Epithelial cell of umbilical artery (primary cell): ENCODE measurements around the gene CDK3. TPM values are rescaled to one million over a fixed set of nuclear protein-coding genes. Genes with fewer than 3 reads are reported as not detected.

Source experiments
- total RNA-seq: library from RNA; depleted of rRNA; stranded (reverse); fragments of >200 nt; gene quantifications from 2 replicates; pipeline ENCODE4 v1.2.3, GENCODE V29; 2014

CDK3 gene
- total RNA-seq, result 0.46 TPM in 1 of 2 replicates, not detected in the other

GRCh38 chr17:76000755-76001521 lies at the start of gene CDK3:
TSS of gene CDK3 (plus strand) at chr17:76000855. CDS start at chr17:76001426, 571 bp downstream.

GRCh38 chr17:75978938-75979704 lies 21.5 kb upstream of the CDK3 start, which contains the start of the genes ACOX1 and TEN1:
TSS of gene ACOX1 (minus strand) at chr17:75979166. CDS start at chr17:75979073, 93 bp downstream.
TSS of gene TEN1 (plus strand) at chr17:75979240. CDS start at chr17:75986193, 6,953 bp downstream.

GRCh38 chr17:76027159-76027839 lies 26.6 kb downstream of the CDK3 start, which contains the start of gene EVPL:
TSS of gene EVPL (minus strand) at chr17:76027306. CDS start at chr17:76027198, 108 bp downstream.

Other genes with a start within 250 kb of the CDK3 start
- 67.9 and 86.4 TPM in 2 replicates for gene GALK1, start 235.7 kb upstream of the CDK3 start, total RNA-seq
- gene UNK, start 216.0 kb upstream of the CDK3 start, total RNA-seq, result 8.1 and 9.7 TPM in 2 replicates
- gene UNC13D, start 156.5 kb upstream of the CDK3 start, total RNA-seq, result 1.9 and 3.8 TPM in 2 replicates
- gene WBP2, start 145.5 kb upstream of the CDK3 start, total RNA-seq, result 16.1 and 20.1 TPM in 2 replicates
- gene TRIM47, start 122.3 kb upstream of the CDK3 start, total RNA-seq, result 27.9 and 37.8 TPM in 2 replicates
- 25.1 and 32.2 TPM in 2 replicates for gene TRIM65, start 103.9 kb upstream of the CDK3 start, total RNA-seq
- gene MRPL38, start 96.0 kb upstream of the CDK3 start, total RNA-seq, result 32.2 and 38.3 TPM in 2 replicates
- gene FBF1, start 59.8 kb upstream of the CDK3 start, total RNA-seq, result 5.8 and 11.6 TPM in 2 replicates
- 45.1 and 56.1 TPM in 2 replicates for gene ACOX1, start 21.7 kb upstream of the CDK3 start, total RNA-seq
- gene TEN1, start 21.6 kb upstream of the CDK3 start, total RNA-seq, result 10.6 and 18.5 TPM in 2 replicates
- gene EVPL, start 26.5 kb downstream of the CDK3 start, total RNA-seq, result under 0.01 TPM in 1 of 2 replicates, not detected in the other
- 29.9 and 32.8 TPM in 2 replicates for gene SRP68, start 71.7 kb downstream of the CDK3 start, total RNA-seq
- gene GALR2, start 73.9 kb downstream of the CDK3 start, total RNA-seq, result not detected in 2 replicates
- gene ZACN, start 78.3 kb downstream of the CDK3 start, total RNA-seq, result not detected in 2 replicates
- gene EXOC7, start 102.9 kb downstream of the CDK3 start, total RNA-seq, result 53.6 and 78.1 TPM in 2 replicates
- gene FOXJ1, start 140.4 kb downstream of the CDK3 start, total RNA-seq, result not detected in 2 replicates
- gene RNF157, start 239.6 kb downstream of the CDK3 start, total RNA-seq, result 0.15 and 0.65 TPM in 2 replicates